Measurements from ENCODE around the gene CYP2D6. TPM values are rescaled to one million over a fixed set of nuclear protein-coding genes. Genes with fewer than 3 reads are reported as not detected.

The CYP2D6 gene
- polyA plus RNA-seq, 3 donors, result 4.5 TPM; not detected in 2

GRCh38 chr22:42171946-42172719 lies 41.5 kb upstream of the CYP2D6 start:
- H3K4me2 ChIP-seq (replicated peaks; ENCODE audit: extremely low read depth, low read length, poor library complexity, severe bottlenecking), result no peak overlapping the region
- intact Hi-C loops (cut with micrococcal nuclease), result no loop called here
- DNase-seq, result no peak

GRCh38 chr22:42171417-42171816 lies 40.8 kb upstream of the CYP2D6 start:
- no peak overlapping the region for H3K4me3 ChIP-seq (replicated peaks in 1 of 3; ENCODE audit: low read depth in 2 of 3, low read length in 3 of 3)
- H3K27me3 ChIP-seq (ENCODE audit: control insufficient read depth in 2 of 2, insufficient read depth in 2 of 2, low read length in 2 of 2), result no peaks in the 10 kb centered on the region
- peaks cover 0 to 5% (median 0%) of the 10 kb centered on the region in 7 donors for H3K9me3 Mint-ChIP-seq
- H3K9ac ChIP-seq (ENCODE audit: insufficient read depth, low read length, poor library complexity, severe bottlenecking), result no peak overlapping the region
- H3K4me2 ChIP-seq (replicated peaks; ENCODE audit: extremely low read depth, low read length, poor library complexity, severe bottlenecking), result no peak overlapping the region
- H3K4me1 ChIP-seq (ENCODE audit: control insufficient read depth in 1 of 2, insufficient read depth in 2 of 2, low read length in 2 of 2), result no peaks in the 10 kb centered on the region
- peaks cover 4% of the 10 kb centered on the region for H3K79me2 ChIP-seq (ENCODE audit: insufficient read depth, low read length)
- WGBS (ENCODE audit: insufficient coverage), result 100% methylated on average over 2 of the region's 5 CpGs
- H3K27ac ChIP-seq (ENCODE audit: low read depth in 1 of 2, low read length in 2 of 2), result no peak overlapping the region
- H2AFZ ChIP-seq (ENCODE audit: insufficient read depth, low read depth, low read length, poor library complexity, severe bottlenecking), result no peak overlapping the region
- H3K36me3 Mint-ChIP-seq, result peaks cover 47 to 63% of the 10 kb centered on the region in 2 donors
- DNase-seq, result no peak
- no peak overlapping the region for H3K4me3 Mint-ChIP-seq
- no peak for TF ChIP-seq CTCF (IDR thresholded peaks at IDR 0.05)
- H3K4me1 Mint-ChIP-seq, result peaks cover 6% of the 10 kb centered on the region
- no peaks in the 10 kb centered on the region for H3K9me3 ChIP-seq (replicated peaks in 1 of 2; ENCODE audit: control insufficient read depth in 1 of 2, insufficient read depth in 1 of 2, low read length in 2 of 2)
- H3K27me3 Mint-ChIP-seq (ENCODE audit: low read depth in 3 of 3), result peaks cover 0 to under 1% (median 0%) of the 10 kb centered on the region in 3 donors
- peaks cover 23 to 69% of the 10 kb centered on the region in 2 donors for H3K36me3 ChIP-seq (replicated peaks in 1 of 2; ENCODE audit: control insufficient read depth in 1 of 2, insufficient read depth in 2 of 2, low read length in 2 of 2)
- intact Hi-C loops (cut with micrococcal nuclease), result no loop called here
- H3K27ac Mint-ChIP-seq, result peak overlapping the region in 1 of 7 donors; percentile 46
- H4K20me1 ChIP-seq (ENCODE audit: insufficient read depth, low read length), result peaks cover 43% of the 10 kb centered on the region

More at GRCh38 chr22:42171946-42172719, 41.5 kb upstream of the CYP2D6 start:
- no peak for TF ChIP-seq CTCF (IDR thresholded peaks at IDR 0.05)
- no peak overlapping the region for H3K4me3 Mint-ChIP-seq
- Histone ChIP-seq H3K4me1 (ENCODE audit: control insufficient read depth in 1 of 2, insufficient read depth in 2 of 2, low read length in 2 of 2) (no peaks in the 10 kb centered on the region), H2AFZ (ENCODE audit: insufficient read depth, low read depth, low read length, poor library complexity, severe bottlenecking) (no peak overlapping the region), H3K9me3 (replicated peaks in 1 of 2; ENCODE audit: control insufficient read depth in 1 of 2, insufficient read depth in 1 of 2, low read length in 2 of 2) (no peaks in the 10 kb centered on the region), H3K9ac (ENCODE audit: insufficient read depth, low read length, poor library complexity, severe bottlenecking) (no peak overlapping the region), H4K20me1 (ENCODE audit: insufficient read depth, low read length) (peaks cover 45% of the 10 kb centered on the region), H3K4me3 (replicated peaks in 1 of 3; ENCODE audit: low read depth in 2 of 3, low read length in 3 of 3) (no peak overlapping the region), H3K36me3 (replicated peaks in 1 of 2; ENCODE audit: control insufficient read depth in 1 of 2, insufficient read depth in 2 of 2, low read length in 2 of 2) (peaks cover 17 to 68% of the 10 kb centered on the region in 2 donors), H3K79me2 (ENCODE audit: insufficient read depth, low read length) (peaks cover 4% of the 10 kb centered on the region), H3K27me3 (ENCODE audit: control insufficient read depth in 2 of 2, insufficient read depth in 2 of 2, low read length in 2 of 2) (no peaks in the 10 kb centered on the region), H3K27ac (ENCODE audit: low read depth in 1 of 2, low read length in 2 of 2) (no peak overlapping the region)
- peaks cover 44 to 63% of the 10 kb centered on the region in 2 donors for H3K36me3 Mint-ChIP-seq
- peaks cover 0 to 5% (median 0%) of the 10 kb centered on the region in 7 donors for H3K9me3 Mint-ChIP-seq
- WGBS (ENCODE audit: insufficient coverage), result 100% methylated on average over 5 of the region's 8 CpGs
- no peaks in the 10 kb centered on the region for H3K27me3 Mint-ChIP-seq (ENCODE audit: low read depth in 3 of 3)
- peaks cover 6% of the 10 kb centered on the region for H3K4me1 Mint-ChIP-seq
- peak overlapping the region in 3 of 7 donors; percentile 15 to 46 (median 31) for H3K27ac Mint-ChIP-seq

Measured in CD14-positive monocyte (primary cell).